DMS114 treated with DMSO at 0.1 percent for 48 hours (cell line): Measurements from ENCODE around the gene TFPI.
"Not testable (repeated sequence)": the region's sequence is repeated elsewhere in the genome, so short reads cannot be mapped to it uniquely, and the experiment has no call there.

Source experiments
- DNase-seq: peaks from one replicate; lab custom pipeline; 2025; ENCODE audit not compliant: unreplicated experiment; lab: John Stamatoyannopoulos, UW

Gene TFPI

GRCh38 chr2:187529248-187529976 lies 24.8 kb downstream of the TFPI start:
- DNase-seq: no peak

GRCh38 chr2:187528042-187528441 lies 26.2 kb downstream of the TFPI start:
- no peak for DNase-seq

GRCh38 chr2:187527262-187527661 lies 27.0 kb downstream of the TFPI start:
- DNase-seq: no peak

GRCh38 chr2:187526792-187527191 lies 27.4 kb downstream of the TFPI start:
- DNase-seq: no peak

GRCh38 chr2:187525163-187525900 lies 28.9 kb downstream of the TFPI start:
- DNase-seq: no peak

- DNase-seq: no peak
These were observed 30.9 kb downstream of the TFPI start for GRCh38 chr2:187523325-187523724.

GRCh38 chr2:187520121-187520624 lies 34.1 kb downstream of the TFPI start:
- DNase-seq: no peak

GRCh38 chr2:187519419-187520120 lies 34.7 kb downstream of the TFPI start:
- no peak for DNase-seq

GRCh38 chr2:187517750-187518361 lies 36.4 kb downstream of the TFPI start:
- DNase-seq: not testable (repeated sequence)

GRCh38 chr2:187516630-187517510 lies 37.4 kb downstream of the TFPI start:
- DNase-seq: not testable (repeated sequence)

GRCh38 chr2:187514930-187515329 lies 39.3 kb downstream of the TFPI start:
- DNase-seq: no peak

- DNase-seq: not testable (repeated sequence)
These were observed 39.9 kb downstream of the TFPI start for GRCh38 chr2:187514235-187514829.

GRCh38 chr2:187513460-187514234 lies 40.6 kb downstream of the TFPI start:
- DNase-seq: not testable (repeated sequence)

- no peak for DNase-seq
These were observed 42.6 kb downstream of the TFPI start for GRCh38 chr2:187511356-187512315.

GRCh38 chr2:187510419-187511355 lies 43.5 kb downstream of the TFPI start:
- DNase-seq: not testable (repeated sequence)

GRCh38 chr2:187509667-187510417 lies 44.4 kb downstream of the TFPI start:
- no peak for DNase-seq
